ENCODE data around the gene EDRF1. TPM values are rescaled to one million over a fixed set of nuclear protein-coding genes. Genes with fewer than 3 reads are reported as not detected.

Gene EDRF1
- total and polyA plus RNA-seq, 2 experiments from 2014 or later, result 25.0 to 48.8 TPM

DNA sequence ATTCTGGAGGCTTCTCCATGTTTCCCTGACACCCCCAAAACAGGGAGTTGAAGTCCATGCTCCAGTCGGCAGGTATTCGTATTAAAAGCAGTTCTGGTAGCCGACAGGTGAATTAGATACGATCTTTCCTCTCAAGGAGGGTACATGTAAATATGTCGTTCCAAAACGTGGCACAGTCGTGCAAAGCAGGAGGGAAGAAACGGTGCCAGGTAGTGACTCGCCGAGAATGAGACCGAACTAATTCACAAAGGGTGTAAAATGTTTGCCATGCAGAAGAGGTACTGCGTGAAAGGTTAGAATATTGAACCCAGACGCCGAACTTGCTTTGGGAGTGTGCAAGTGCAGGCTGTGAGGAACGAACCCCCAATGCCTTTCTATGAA is 483 bp downstream of the EDRF1 start:
- TF ChIP-seq ZNF114 (CRISPR knock-in tag; IDR thresholded peaks at IDR 0.05), result no peak
- TF ChIP-seq, protein P1, sequence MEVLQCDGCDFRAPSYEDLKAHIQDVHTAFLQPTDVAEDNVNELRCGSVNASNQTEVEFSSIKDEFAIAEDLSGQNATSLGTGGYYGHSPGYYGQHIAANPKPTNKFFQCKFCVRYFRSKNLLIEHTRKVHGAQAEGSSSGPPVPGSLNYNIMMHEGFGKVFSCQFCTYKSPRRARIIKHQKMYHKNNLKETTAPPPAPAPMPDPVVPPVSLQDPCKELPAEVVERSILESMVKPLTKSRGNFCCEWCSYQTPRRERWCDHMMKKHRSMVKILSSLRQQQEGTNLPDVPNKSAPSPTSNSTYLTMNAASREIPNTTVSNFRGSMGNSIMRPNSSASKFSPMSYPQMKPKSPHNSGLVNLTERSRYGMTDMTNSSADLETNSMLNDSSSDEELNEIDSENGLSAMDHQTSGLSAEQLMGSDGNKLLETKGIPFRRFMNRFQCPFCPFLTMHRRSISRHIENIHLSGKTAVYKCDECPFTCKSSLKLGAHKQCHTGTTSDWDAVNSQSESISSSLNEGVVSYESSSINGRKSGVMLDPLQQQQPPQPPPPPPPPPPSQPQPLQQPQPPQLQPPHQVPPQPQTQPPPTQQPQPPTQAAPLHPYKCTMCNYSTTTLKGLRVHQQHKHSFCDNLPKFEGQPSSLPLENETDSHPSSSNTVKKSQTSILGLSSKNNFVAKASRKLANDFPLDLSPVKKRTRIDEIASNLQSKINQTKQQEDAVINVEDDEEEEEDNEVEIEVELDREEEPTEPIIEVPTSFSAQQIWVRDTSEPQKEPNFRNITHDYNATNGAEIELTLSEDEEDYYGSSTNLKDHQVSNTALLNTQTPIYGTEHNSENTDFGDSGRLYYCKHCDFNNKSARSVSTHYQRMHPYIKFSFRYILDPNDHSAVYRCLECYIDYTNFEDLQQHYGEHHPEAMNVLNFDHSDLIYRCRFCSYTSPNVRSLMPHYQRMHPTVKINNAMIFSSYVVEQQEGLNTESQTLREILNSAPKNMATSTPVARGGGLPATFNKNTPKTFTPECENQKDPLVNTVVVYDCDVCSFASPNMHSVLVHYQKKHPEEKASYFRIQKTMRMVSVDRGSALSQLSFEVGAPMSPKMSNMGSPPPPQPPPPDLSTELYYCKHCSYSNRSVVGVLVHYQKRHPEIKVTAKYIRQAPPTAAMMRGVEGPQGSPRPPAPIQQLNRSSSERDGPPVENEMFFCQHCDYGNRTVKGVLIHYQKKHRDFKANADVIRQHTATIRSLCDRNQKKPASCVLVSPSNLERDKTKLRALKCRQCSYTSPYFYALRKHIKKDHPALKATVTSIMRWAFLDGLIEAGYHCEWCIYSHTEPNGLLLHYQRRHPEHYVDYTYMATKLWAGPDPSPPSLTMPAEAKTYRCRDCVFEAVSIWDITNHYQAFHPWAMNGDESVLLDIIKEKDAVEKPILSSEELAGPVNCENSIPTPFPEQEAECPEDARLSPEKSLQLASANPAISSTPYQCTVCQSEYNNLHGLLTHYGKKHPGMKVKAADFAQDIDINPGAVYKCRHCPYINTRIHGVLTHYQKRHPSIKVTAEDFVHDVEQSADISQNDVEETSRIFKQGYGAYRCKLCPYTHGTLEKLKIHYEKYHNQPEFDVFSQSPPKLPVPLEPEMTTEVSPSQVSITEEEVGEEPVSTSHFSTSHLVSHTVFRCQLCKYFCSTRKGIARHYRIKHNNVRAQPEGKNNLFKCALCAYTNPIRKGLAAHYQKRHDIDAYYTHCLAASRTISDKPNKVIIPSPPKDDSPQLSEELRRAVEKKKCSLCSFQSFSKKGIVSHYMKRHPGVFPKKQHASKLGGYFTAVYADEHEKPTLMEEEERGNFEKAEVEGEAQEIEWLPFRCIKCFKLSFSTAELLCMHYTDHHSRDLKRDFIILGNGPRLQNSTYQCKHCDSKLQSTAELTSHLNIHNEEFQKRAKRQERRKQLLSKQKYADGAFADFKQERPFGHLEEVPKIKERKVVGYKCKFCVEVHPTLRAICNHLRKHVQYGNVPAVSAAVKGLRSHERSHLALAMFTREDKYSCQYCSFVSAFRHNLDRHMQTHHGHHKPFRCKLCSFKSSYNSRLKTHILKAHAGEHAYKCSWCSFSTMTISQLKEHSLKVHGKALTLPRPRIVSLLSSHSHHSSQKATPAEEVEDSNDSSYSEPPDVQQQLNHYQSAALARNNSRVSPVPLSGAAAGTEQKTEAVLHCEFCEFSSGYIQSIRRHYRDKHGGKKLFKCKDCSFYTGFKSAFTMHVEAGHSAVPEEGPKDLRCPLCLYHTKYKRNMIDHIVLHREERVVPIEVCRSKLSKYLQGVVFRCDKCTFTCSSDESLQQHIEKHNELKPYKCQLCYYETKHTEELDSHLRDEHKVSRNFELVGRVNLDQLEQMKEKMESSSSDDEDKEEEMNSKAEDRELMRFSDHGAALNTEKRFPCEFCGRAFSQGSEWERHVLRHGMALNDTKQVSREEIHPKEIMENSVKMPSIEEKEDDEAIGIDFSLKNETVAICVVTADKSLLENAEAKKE (CRISPR knock-in tag; IDR thresholded peaks at IDR 0.05), result no peak
- DNase-seq (ENCODE audit: low spot score), result no peak
- Histone ChIP-seq H3F3A (replicated peaks; ENCODE audit: low read depth) (no peaks in the 10 kb centered on the region), H4K20me1 (replicated peaks; ENCODE audit: insufficient read depth) (0 out of 2 replicates have a peak, but pooled peaks cover 6% of the 10 kb centered on the region), H2AFZ (peak overlapping the region; percentile 66; the same call in 1 of the 2 replicates), H3K36me3 (ENCODE audit: insufficient read depth) (peaks cover 31% of the 10 kb centered on the region), H3K4me3 (peak overlapping the region; percentile 96), H3K9me2 (ENCODE audit: insufficient read depth) (no peaks in the 10 kb centered on the region), H3K79me2 (replicated peaks; ENCODE audit: insufficient read depth) (peaks cover 32% of the 10 kb centered on the region), H3K4me1 (ENCODE audit: insufficient read depth) (peaks cover 6% of the 10 kb centered on the region; the same call in 1 of the 2 replicates), H3K4me2 (peak overlapping the region; percentile 96), H3K27me3 (ENCODE audit: insufficient read depth) (no peaks in the 10 kb centered on the region), H3K27ac (ENCODE audit: low read depth) (peak overlapping the region; percentile 82)
- Mint-ChIP-seq H3K27me3 (ENCODE audit: insufficient read depth, low read depth, poor library complexity) (peaks cover 5% of the 10 kb centered on the region), H3K9me3 (peaks cover 22% of the 10 kb centered on the region), H3K36me3 (ENCODE audit: low read depth) (peaks cover 48% of the 10 kb centered on the region), H3K4me1 (peaks cover 7% of the 10 kb centered on the region; the same call in 2 of the 3 replicates), H3K4me3 (peak overlapping the region; percentile 95), H3K27ac (peak overlapping the region; percentile 91)
- ATAC-seq, result no peak

DNA sequence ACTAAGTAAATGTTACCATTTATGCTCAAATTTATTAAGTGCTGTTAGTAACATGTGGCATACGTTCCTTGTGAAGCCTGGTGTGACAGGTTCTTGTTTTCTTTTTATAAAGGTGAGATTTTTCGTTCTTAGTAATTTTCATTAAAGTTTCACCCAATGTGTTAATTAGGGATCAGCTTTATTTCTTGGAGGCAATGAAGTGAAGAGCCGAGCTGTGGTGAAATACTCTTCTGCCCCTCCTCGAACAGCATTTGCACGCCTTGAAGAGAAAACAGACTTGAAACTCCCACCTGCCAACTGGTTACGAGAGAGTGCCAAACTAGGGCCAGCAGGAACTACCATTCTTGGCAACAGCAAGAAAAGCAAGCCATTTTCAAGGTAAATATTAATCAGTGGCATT is 1.5 kb downstream of the EDRF1 start:
- Histone ChIP-seq H3K4me2 (peak overlapping the region; percentile 96), H4K20me1 (replicated peaks; ENCODE audit: insufficient read depth) (0 out of 2 replicates have a peak, but pooled peaks cover 6% of the 10 kb centered on the region), H3K4me1 (ENCODE audit: insufficient read depth) (peaks cover 6% of the 10 kb centered on the region; the same call in 1 of the 2 replicates), H3K79me2 (replicated peaks; ENCODE audit: insufficient read depth) (peaks cover 32% of the 10 kb centered on the region), H3F3A (replicated peaks; ENCODE audit: low read depth) (no peaks in the 10 kb centered on the region), H3K27me3 (ENCODE audit: insufficient read depth) (no peaks in the 10 kb centered on the region), H3K36me3 (ENCODE audit: insufficient read depth) (peaks cover 39% of the 10 kb centered on the region), H3K27ac (ENCODE audit: low read depth) (no peak overlapping the region), H3K4me3 (peak overlapping the region; percentile 96), H3K9me2 (ENCODE audit: insufficient read depth) (no peaks in the 10 kb centered on the region), H2AFZ (no peak overlapping the region)
- H3K27ac Mint-ChIP-seq, result no peak overlapping the region
- no peak for DNase-seq (ENCODE audit: low spot score)
- no peak for ATAC-seq
- peaks cover 5% of the 10 kb centered on the region for H3K27me3 Mint-ChIP-seq (ENCODE audit: insufficient read depth, low read depth, poor library complexity)
- peaks cover 18% of the 10 kb centered on the region for H3K9me3 Mint-ChIP-seq
- peak overlapping the region; percentile 95 for H3K4me3 Mint-ChIP-seq
- peaks cover 7% of the 10 kb centered on the region; the same call in 2 of the 3 replicates for H3K4me1 Mint-ChIP-seq
- peaks cover 54% of the 10 kb centered on the region for H3K36me3 Mint-ChIP-seq (ENCODE audit: low read depth)
- TF ChIP-seq EZH2phosphoT487 (IDR thresholded peaks at IDR 0.05; ENCODE audit: unreplicated experiment) (no peak), STAT1 (IDR thresholded peaks at IDR 0.05; ENCODE audit: unreplicated experiment) (no peak), NANOG (IDR thresholded peaks at IDR 0.05; ENCODE audit: borderline replicate concordance) (no peak)
- TF ChIP-seq, protein P1 (CRISPR knock-in tag; IDR thresholded peaks at IDR 0.05), result no peak

Measured in GM23338 (cell line).